Right lung (tissue), 5 donors: ENCODE measurements around the gene MIA3. TPM values are rescaled to one million over a fixed set of nuclear protein-coding genes. Genes with fewer than 3 reads are reported as not detected.

Experiments
- DNase-seq, 2 donors: peaks; one replicate each; pipeline ENCODE4 v3.0.0-alpha.2; 2013
- polyA plus RNA-seq, 5 donors: library from polyadenylated mRNA; unstranded; fragments of 120-200 nt; gene quantifications; one replicate each; pipeline versions ENCODE4 v1.2.1 to v1.2.3, GENCODE V29; 2013; ENCODE audit warnings: inconsistent platforms in 1 of 5, low replicate concordance in 1 of 5; ENCODE audit not compliant: insufficient read length in 5 of 5, insufficient read depth in 1 of 5

MIA3 gene
- polyA plus RNA-seq, 5 donors = 84.1 to 95.5 (median 89.5) TPM

DNA sequence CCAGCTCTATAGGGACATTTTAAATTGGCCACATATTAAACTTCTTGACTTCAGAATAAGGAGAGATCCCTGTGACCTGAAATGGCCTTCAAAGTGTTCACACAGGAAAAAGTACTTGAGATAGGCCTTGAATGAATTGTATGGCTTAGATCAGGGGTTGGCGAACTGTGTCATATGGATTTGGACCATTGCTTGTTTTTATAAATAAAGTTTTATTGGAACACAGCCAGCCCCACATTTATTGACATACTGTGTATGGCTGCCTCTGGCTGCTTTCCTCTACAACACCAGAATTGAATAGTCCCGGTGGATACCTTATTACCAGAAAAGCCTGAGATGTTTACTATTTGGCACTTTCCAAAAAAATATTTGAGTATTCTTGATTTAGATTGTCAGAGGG is 98.5 kb downstream of the MIA3 start:
- DNase-seq = no peak

Other genes starting within 250 kb of the MIA3 start
- 1 to 10 TPM in 1 of 5 donors, under 1 TPM in 4; 0.63 to 1.4 (median 0.79) TPM for gene HHIPL2, start 70.0 kb upstream of the MIA3 start, polyA plus RNA-seq
- 10 to 100 TPM; 13.4 to 22.9 (median 19.6) TPM for gene TAF1A, start 28.2 kb upstream of the MIA3 start, polyA plus RNA-seq
- 10 to 100 TPM; 67.9 to 94.7 (median 91.6) TPM for gene AIDA, start 94.4 kb downstream of the MIA3 start, polyA plus RNA-seq
- gene BROX, start 94.5 kb downstream of the MIA3 start, polyA plus RNA-seq = 10 to 100 TPM; 26.3 to 53.1 (median 44.9) TPM
- gene FAM177B, start 119.1 kb downstream of the MIA3 start, polyA plus RNA-seq = under 1 TPM; 0.31 to 0.85 (median 0.61) TPM
- gene DISP1, start 196.9 kb downstream of the MIA3 start, polyA plus RNA-seq = 10 to 100 TPM; 17.1 to 22.9 (median 19.6) TPM